Stomach (tissue), 4 donors: ENCODE measurements around the gene IL18R1.

ENCODE experiments used
- CTCF ChIP-seq, 7 experiments: fragments of 450-650 bp in 4 of 7; fragments of 200-600 bp in 3 of 7; sonication (generic) in 3 of 7; IDR thresholded peaks; one replicate each; pipeline ENCODE4 v1.5.1; 2016 to 2019; ENCODE audit warnings: antibody characterized with exemption in 7 of 7, control low read depth in 2 of 7, mild to moderate bottlenecking in 1 of 7
- EP300 ChIP-seq: sonication (generic); formaldehyde crosslinking; IDR thresholded peaks from one replicate; pipeline ENCODE4 v1.6.1; 2017; ENCODE audit warnings: antibody characterized with exemption
- POLR2A ChIP-seq, 4 donors: fragments of 450-650 bp; IDR thresholded peaks; one replicate each; pipeline ENCODE4 v1.6.1; 2016; ENCODE audit warnings: antibody characterized with exemption in 4 of 4, control low read depth in 2 of 4, mild to moderate bottlenecking in 1 of 4, moderate library complexity in 1 of 4
- POLR2AphosphoS5 ChIP-seq, 3 donors: sonication (generic); formaldehyde crosslinking; IDR thresholded peaks; one replicate each; pipeline ENCODE4 v1.6.1; 2016; ENCODE audit warnings: antibody characterized with exemption in 3 of 3

GRCh38 chr2:102356381-102356712 lies 751 bp downstream of the IL18R1 start:
- TF ChIP-seq CTCF (IDR thresholded peaks at IDR 0.05) (no peak), POLR2A (IDR thresholded peaks at IDR 0.05) (no peak), EP300 (no peak), POLR2AphosphoS5 (IDR thresholded peaks at IDR 0.05) (no peak)
